Measurements from ENCODE around the gene ZNF407. TPM values are rescaled to one million over a fixed set of nuclear protein-coding genes. Genes with fewer than 3 reads are reported as not detected.

Gene ZNF407
- total and polyA plus RNA-seq, 2 of the 13 experiments (the other 11 are each of a cell fraction or from before 2014, with no cell fraction given), result 2.3 to 8.7 TPM

DNA sequence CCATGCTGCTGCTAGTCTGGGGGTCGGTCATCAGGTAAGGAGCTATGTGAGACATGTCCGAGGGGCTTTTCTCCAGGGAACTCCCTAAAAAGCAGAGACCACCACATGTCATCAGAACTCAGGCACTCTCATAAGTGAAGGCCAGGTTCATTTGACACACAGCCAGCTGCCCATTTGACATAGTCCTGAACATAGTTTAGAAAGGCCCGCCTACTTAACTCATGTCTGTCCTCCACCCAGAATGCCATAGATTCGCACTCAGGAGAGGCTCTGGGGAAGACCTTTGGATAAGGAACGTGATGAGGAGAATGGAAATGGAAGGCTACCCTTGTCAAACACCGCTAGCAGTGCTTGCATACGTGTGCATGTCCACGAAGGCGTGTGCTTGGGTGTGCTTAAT is 454.1 kb downstream of the ZNF407 start:
- H3K4me3 ChIP-seq (replicated peaks in 1 of 3; ENCODE audit: insufficient read depth in 1 of 3, low read depth in 2 of 3, low read length in 3 of 3), result no peak overlapping the region
- ChIA-PET POLR2A (no interaction called here), CTCF (ENCODE audit: low intra/inter-chr PET ratio, low total read pairs) (no interaction called here)
- no peak overlapping the region for H3K9ac ChIP-seq (ENCODE audit: insufficient read depth, low read depth, low read length)
- ATAC-seq, result no peak
- FAIRE-seq, result no peak
- no peaks in the 10 kb centered on the region for H3K9me3 ChIP-seq (ENCODE audit: low read length)
- no peak for DNase-seq (ENCODE audit: low spot score)
- no peak overlapping the region for H2AFZ ChIP-seq (ENCODE audit: low read length)
- H3K4me2 ChIP-seq (ENCODE audit: low read depth, low read length), result no peak overlapping the region
- H3K27ac ChIP-seq (ENCODE audit: extremely low read length, insufficient read depth, low read length), result no peak overlapping the region
- H3K79me2 ChIP-seq (ENCODE audit: insufficient read depth, low read length), result no peaks in the 10 kb centered on the region
- TF ChIP-seq POLR2A (IDR thresholded peaks at IDR 0.05; ENCODE audit: insufficient read depth in 1 of 2, low read depth in 2 of 2, low read length in 2 of 2) (no peak), ZBTB33 (CRISPR knock-in tag; IDR thresholded peaks at IDR 0.05) (no peak)
- in situ Hi-C loops (cut with HindIII; ENCODE audit: extremely low pct_ligation_motif_present, low pct_unique_long_range_greater_than_20kb) (no loop called here), intact Hi-C loops (cut with micrococcal nuclease; ENCODE audit: unreplicated experiment) (no loop called here)
- no TSS peak for BruUV-seq (replicated peaks)
- H3K27me3 ChIP-seq (ENCODE audit: control insufficient read depth in 1 of 2, insufficient read depth in 2 of 2, low read length in 2 of 2), result no peaks in the 10 kb centered on the region
- H3K36me3 ChIP-seq (replicated peaks in 1 of 2; ENCODE audit: control insufficient read depth in 1 of 2, insufficient read depth in 2 of 2, low read length in 2 of 2), result no peaks in the 10 kb centered on the region
- no peaks in the 10 kb centered on the region for H3K4me1 ChIP-seq (ENCODE audit: insufficient read depth, low read length)
- no peaks in the 10 kb centered on the region for H4K20me1 ChIP-seq (ENCODE audit: insufficient read depth, low read length)
- 95% methylated on average over 9 of the region's 9 CpGs for WGBS (ENCODE audit: low lambda C conversion rate)

DNA sequence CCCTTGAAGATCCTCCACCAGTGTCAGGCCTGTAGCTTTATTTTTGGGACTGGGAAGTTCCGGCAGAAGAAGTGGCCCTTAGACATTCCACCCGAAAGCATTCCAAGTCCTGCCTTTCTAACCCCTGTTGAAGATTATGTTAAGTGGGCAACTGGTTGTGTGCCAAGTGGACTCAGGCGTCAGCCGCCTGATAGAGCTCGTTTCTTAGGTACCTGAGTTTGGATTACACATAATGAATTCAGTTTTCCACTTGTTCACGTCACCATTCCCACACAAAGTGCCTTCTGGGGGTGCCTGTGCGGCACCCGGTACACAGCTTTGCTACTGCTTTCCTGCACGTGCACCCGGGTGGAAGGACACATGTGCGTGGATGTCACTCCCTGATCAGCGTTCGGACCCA is 454.8 kb downstream of the ZNF407 start:
- H4K20me1 ChIP-seq (ENCODE audit: insufficient read depth, low read length), result no peaks in the 10 kb centered on the region
- WGBS (ENCODE audit: low lambda C conversion rate), result 95% methylated on average over 13 of the region's 13 CpGs
- intact Hi-C loops (cut with micrococcal nuclease; ENCODE audit: unreplicated experiment), result no loop called here
- H3K27me3 ChIP-seq (ENCODE audit: control insufficient read depth in 1 of 2, insufficient read depth in 2 of 2, low read length in 2 of 2), result no peaks in the 10 kb centered on the region
- no peak overlapping the region for H3K4me3 ChIP-seq (replicated peaks in 1 of 3; ENCODE audit: insufficient read depth in 1 of 3, low read depth in 2 of 3, low read length in 3 of 3)
- ATAC-seq (no peak), DNase-seq (ENCODE audit: low spot score) (no peak), FAIRE-seq (no peak)
- CTCF ChIA-PET (ENCODE audit: low intra/inter-chr PET ratio, low total read pairs), result no interaction called here
- BruUV-seq (replicated peaks), result no TSS peak
- H3K79me2 ChIP-seq (ENCODE audit: insufficient read depth, low read length), result no peaks in the 10 kb centered on the region
- H2AFZ ChIP-seq (ENCODE audit: low read length), result no peak overlapping the region
- no peaks in the 10 kb centered on the region for H3K9me3 ChIP-seq (ENCODE audit: low read length)
- H3K4me1 ChIP-seq (ENCODE audit: insufficient read depth, low read length), result no peaks in the 10 kb centered on the region
- TF ChIP-seq ZSCAN12 (CRISPR knock-in tag; IDR thresholded peaks at IDR 0.05), result no peak
- TF ChIP-seq ZNF292 (CRISPR knock-in tag; IDR thresholded peaks at IDR 0.05; ENCODE audit: borderline replicate concordance, low read depth), result no peak
- no peak for TF ChIP-seq FOXO1 (CRISPR knock-in tag; IDR thresholded peaks at IDR 0.05)
- TF ChIP-seq, protein P1, sequence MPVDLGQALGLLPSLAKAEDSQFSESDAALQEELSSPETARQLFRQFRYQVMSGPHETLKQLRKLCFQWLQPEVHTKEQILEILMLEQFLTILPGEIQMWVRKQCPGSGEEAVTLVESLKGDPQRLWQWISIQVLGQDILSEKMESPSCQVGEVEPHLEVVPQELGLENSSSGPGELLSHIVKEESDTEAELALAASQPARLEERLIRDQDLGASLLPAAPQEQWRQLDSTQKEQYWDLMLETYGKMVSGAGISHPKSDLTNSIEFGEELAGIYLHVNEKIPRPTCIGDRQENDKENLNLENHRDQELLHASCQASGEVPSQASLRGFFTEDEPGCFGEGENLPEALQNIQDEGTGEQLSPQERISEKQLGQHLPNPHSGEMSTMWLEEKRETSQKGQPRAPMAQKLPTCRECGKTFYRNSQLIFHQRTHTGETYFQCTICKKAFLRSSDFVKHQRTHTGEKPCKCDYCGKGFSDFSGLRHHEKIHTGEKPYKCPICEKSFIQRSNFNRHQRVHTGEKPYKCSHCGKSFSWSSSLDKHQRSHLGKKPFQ (CRISPR knock-in tag; IDR thresholded peaks at IDR 0.05; ENCODE audit: insufficient replicate concordance), result no peak
- no peak for TF ChIP-seq ZNF674 (CRISPR knock-in tag; IDR thresholded peaks at IDR 0.05; ENCODE audit: low read depth)
- no peak for TF ChIP-seq MIER3 (CRISPR knock-in tag; IDR thresholded peaks at IDR 0.05; ENCODE audit: borderline replicate concordance)
- no peak for TF ChIP-seq MAF1 (CRISPR knock-in tag; IDR thresholded peaks at IDR 0.05; ENCODE audit: borderline replicate concordance)
- TF ChIP-seq ZNF280D (CRISPR knock-in tag; IDR thresholded peaks at IDR 0.05), result no peak
- no peak for TF ChIP-seq POLR2A (IDR thresholded peaks at IDR 0.05; ENCODE audit: insufficient read depth in 1 of 2, low read depth in 2 of 2, low read length in 2 of 2)
- TF ChIP-seq PHF8 (CRISPR knock-in tag; IDR thresholded peaks at IDR 0.05), result no peak
- TF ChIP-seq ZNF580 (CRISPR knock-in tag; IDR thresholded peaks at IDR 0.05; ENCODE audit: borderline replicate concordance, low read depth), result no peak
- POLR2A ChIA-PET, result no interaction called here
- H3K36me3 ChIP-seq (replicated peaks in 1 of 2; ENCODE audit: control insufficient read depth in 1 of 2, insufficient read depth in 2 of 2, low read length in 2 of 2), result no peaks in the 10 kb centered on the region
- no peak overlapping the region for H3K9ac ChIP-seq (ENCODE audit: insufficient read depth, low read depth, low read length)
- in situ Hi-C loops (cut with HindIII; ENCODE audit: extremely low pct_ligation_motif_present, low pct_unique_long_range_greater_than_20kb), result no loop called here
- no peak overlapping the region for H3K4me2 ChIP-seq (ENCODE audit: low read depth, low read length)
- no peak overlapping the region for H3K27ac ChIP-seq (ENCODE audit: extremely low read length, insufficient read depth, low read length)
